K562 (cell line): ENCODE measurements around the gene GALNT13. TPM values are rescaled to one million over a fixed set of nuclear protein-coding genes. Genes with fewer than 3 reads are reported as not detected.

Experiments
- ATAC-seq: fragments of 200-7000 bp; cut with Tn5 transposase; 3 replicates; pipeline ENCODE4 v1.9.1; 2020; ENCODE audit warnings: moderate library complexity
- BruUV-seq: library from RNA; stranded (reverse); fragments of 400-500 nt; replicated peaks from 2 replicates; lab custom pipeline; 2021; lab: Mats Ljungman, UMichigan
- CTCF ChIA-PET: fragments of 300-600 bp; formaldehyde crosslinking; extraction: SDS; loops from one replicate; lab custom pipeline; 2021; ENCODE audit warnings: low intra/inter-chr PET ratio; lab: Yijun Ruan, JAX
- POLR2A ChIA-PET: fragments of 300-600, 350-650 bp; sonication (Branson Sonifier 250); formaldehyde crosslinking; extraction: SDS; loops from one replicate; lab custom pipeline; 2021; ENCODE audit warnings: antibody characterized with exemption, inconsistent platforms; lab: Yijun Ruan, JAX
- DNase-seq, 4 experiments: peaks; one replicate each; pipeline versions ENCODE4 v3.0.0 to v3.0.0-alpha.2; 2011 to 2018; ENCODE audit warnings: low spot score in 3 of 4, mixed read lengths in 3 of 4; ENCODE audit errors: extremely low read depth in 1 of 4
- FAIRE-seq: peaks from 2 replicates; lab custom pipeline; 2011; peaks lifted over from hg19 to GRCh38; lab: Jason Lieb, UNC
- H2AFZ ChIP-seq: 2 replicates; pipeline ENCODE4 v1.6.0; 2011; ENCODE audit warnings: low read depth, low read length, control low read depth, inconsistent platforms
- H3K27ac ChIP-seq: fragments of 200-600 bp; 3 replicates; pipeline ENCODE4 v1.8.0; 2011; ENCODE audit warnings: low read depth, mild to moderate bottlenecking, control low read depth, inconsistent platforms, low read length, moderate library complexity, mixed read lengths; ENCODE audit errors: extremely low read depth
- H3K27me3 ChIP-seq, 2 experiments: fragments of 300-600 bp in 1 of 2; 2 replicates in 1 of 2; 3 replicates in 1 of 2; pipeline versions ENCODE4 v1.6.0 to v1.8.0; 2011; ENCODE audit warnings: inconsistent platforms in 2 of 2, low read length in 2 of 2, mild to moderate bottlenecking in 1 of 2, mixed read lengths in 1 of 2, moderate library complexity in 1 of 2; ENCODE audit not compliant: control insufficient read depth in 2 of 2, insufficient read depth in 2 of 2
- H3K36me3 ChIP-seq: fragments of 300-600 bp; 3 replicates; pipeline ENCODE4 v1.8.0; 2011; ENCODE audit warnings: mild to moderate bottlenecking, low read length, inconsistent platforms; ENCODE audit not compliant: control insufficient read depth, insufficient read depth
- H3K4me1 ChIP-seq, 2 experiments: fragments of 200-600 bp in 1 of 2; replicated peaks in 1 of 2; 2 replicates in 1 of 2; 3 replicates in 1 of 2; pipeline versions ENCODE4 v1.5.1 to v1.8.0; 2011; ENCODE audit warnings: inconsistent platforms in 2 of 2, low read length in 2 of 2, mild to moderate bottlenecking in 1 of 2, mixed read lengths in 1 of 2, moderate library complexity in 1 of 2; ENCODE audit not compliant: control insufficient read depth in 2 of 2, insufficient read depth in 2 of 2
- H3K4me2 ChIP-seq: 2 replicates; pipeline ENCODE4 v1.6.1; 2011; ENCODE audit warnings: low read length, control low read depth, inconsistent platforms, mixed read lengths; ENCODE audit not compliant: insufficient read depth
- H3K4me3 ChIP-seq: fragments of 200-600 bp; sonication (generic), shearing (Covaris generic); 2 replicates; pipeline ENCODE4 v1.5.1; 2016; ENCODE audit warnings: control low read depth, inconsistent platforms
- H3K79me2 ChIP-seq: fragments of 200-600 bp; 3 replicates; pipeline ENCODE4 v1.8.0; 2011; ENCODE audit warnings: low read length, inconsistent platforms; ENCODE audit not compliant: control insufficient read depth, insufficient read depth
- H3K9ac ChIP-seq, 2 experiments: 2 replicates each; pipeline versions ENCODE4 v1.6.0 to v1.6.1; 2011; ENCODE audit warnings: low read depth in 2 of 2, low read length in 2 of 2, control low read depth in 1 of 2, inconsistent platforms in 1 of 2, mild to moderate bottlenecking in 1 of 2, mixed read lengths in 1 of 2; ENCODE audit not compliant: insufficient read depth in 1 of 2
- H3K9me1 ChIP-seq: one replicate; pipeline ENCODE4 v1.6.0; 2011; ENCODE audit warnings: inconsistent platforms, mild to moderate bottlenecking, low read length, moderate library complexity; ENCODE audit not compliant: control insufficient read depth, insufficient read depth
- H3K9me3 ChIP-seq: replicated peaks from 2 replicates; pipeline ENCODE4 v1.5.1; 2011; ENCODE audit warnings: low read depth, low read length, inconsistent platforms; ENCODE audit not compliant: control insufficient read depth, insufficient read depth
- H4K20me1 ChIP-seq: replicated peaks from 2 replicates; pipeline ENCODE4 v1.6.1; 2011; ENCODE audit warnings: low read length, inconsistent platforms, mixed read lengths; ENCODE audit not compliant: control insufficient read depth, insufficient read depth
- ATF1 ChIP-seq, 2 experiments: fragments of 450-650 bp in 1 of 2; IDR thresholded peaks; 2 replicates each; pipeline ENCODE4 v1.6.1; 2016; ENCODE audit warnings: missing compliant biosample characterization in 1 of 2, missing genetic modification characterization in 1 of 2
- CEBPB ChIP-seq: fragments of 450-650 bp; IDR thresholded peaks from 2 replicates; pipeline ENCODE4 v1.6.1; 2016; ENCODE audit warnings: missing genetic modification characterization, missing compliant biosample characterization
- CEBPG ChIP-seq, 3 experiments: fragments of 200-800 bp in 1 of 3; sonication (Bioruptor generic) in 1 of 3; sonication (generic) in 1 of 3; formaldehyde crosslinking in 1 of 3; IDR thresholded peaks in 2 of 3; conservative IDR thresholded peaks in 1 of 3; 2 replicates each; pipeline versions ENCODE4 v1.6.1 to v1.8.0; 2016 to 2022; ENCODE audit warnings: missing compliant biosample characterization in 2 of 3, missing genetic modification characterization in 2 of 3, mild to moderate bottlenecking in 1 of 3, missing genetic modification reagents in 1 of 3
- HDAC1 ChIP-seq, 2 experiments: fragments of 450-650 bp; IDR thresholded peaks; 2 replicates each; pipeline ENCODE4 v1.6.1; 2016 to 2017; ENCODE audit warnings: inconsistent platforms in 1 of 2, mild to moderate bottlenecking in 1 of 2, moderate library complexity in 1 of 2
- HMG20B ChIP-seq: fragments of 250-450 bp; sonication (Bioruptor Pico); IDR thresholded peaks from 2 replicates; pipeline ENCODE4 v1.5.0; 2021; ENCODE audit warnings: mild to moderate bottlenecking
- MXI1 ChIP-seq: IDR thresholded peaks from 2 replicates; pipeline ENCODE4 v1.6.1; 2011; ENCODE audit warnings: low read depth, mild to moderate bottlenecking, improper control_type of control experiment, low read length
- WGBS: fragments of 100-300 bp; shearing (Covaris generic); methylation state at CpG from one replicate; pipeline ENCODE4 v1.1.6; 2016; ENCODE audit warnings: low coverage, mixed read lengths; ENCODE audit not compliant: insufficient coverage; ENCODE audit errors: missing lambda C conversion rate; 5-methylcytosine and 5-hydroxymethylcytosine counted together
- in situ Hi-C: fragments of 300-500 bp; cut with MboI; formaldehyde crosslinking; loops from 4 replicates; pipeline ENCODE4 v1.15.0; 2018; ENCODE audit warnings: inconsistent platforms, mixed read lengths
- intact Hi-C: fragments of 100-400 bp; cut with micrococcal nuclease; formaldehyde crosslinking; loops from 2 replicates; pipeline ENCODE4 v1.14.2; 2022
- polyA plus RNA-seq, 8 experiments: library from polyadenylated mRNA; depleted of rRNA in 4 of 8; stranded (reverse) in 5 of 8; unstranded in 3 of 8; fragments of >200 nt; fragmentation: Nextera tagmentation in 2 of 8; fragmentation: Illumina TruSeq in 1 of 8; extraction: Ambion mirVana in 2 of 8; extraction: Trizol in 1 of 8; gene quantifications; 2 replicates each; pipeline versions ENCODE4 v1.2.1 to v1.2.3, GENCODE V29; 2011 to 2014; ENCODE audit warnings: inconsistent platforms in 1 of 8, missing spikeins in 1 of 8
- total RNA-seq, 7 experiments: library from RNA; depleted of rRNA in 6 of 7; stranded (reverse); fragments of >200 nt in 6 of 7; fragmentation: Illumina TruSeq in 2 of 7; extraction: Trizol in 2 of 7; gene quantifications; 2 replicates each; pipeline versions ENCODE4 v1.2.1 to v1.2.3, GENCODE V29; 2011 to 2021; ENCODE audit warnings: low replicate concordance in 1 of 7

The GALNT13 gene
- total and polyA plus RNA-seq, 9 of the 15 experiments (the other 6 are each of a cell fraction or from before 2014, with no cell fraction given) = not detected

- Histone ChIP-seq H3K4me2 (no peak overlapping the region), H3K4me1 (no peaks in the 10 kb centered on the region), H3K36me3 (no peaks in the 10 kb centered on the region), H2AFZ (no peak overlapping the region), H4K20me1 (no peaks in the 10 kb centered on the region), H3K27me3 (no peaks in the 10 kb centered on the region), H3K9me1 (no peaks in the 10 kb centered on the region), H3K27ac (no peak overlapping the region), H3K9ac (no peak overlapping the region), H3K79me2 (no peaks in the 10 kb centered on the region), H3K9me3 (no peaks in the 10 kb centered on the region; the same call in 1 of the 2 replicates), H3K4me3 (no peak overlapping the region)
- ATAC-seq = no peak
- no peak for FAIRE-seq
- CTCF ChIA-PET = no interaction called here
- DNase-seq = no peak
- POLR2A ChIA-PET = no interaction called here
- TF ChIP-seq ATF1 (CRISPR knock-in tag; IDR thresholded peaks at IDR 0.05) (no peak), ATF1 (tag; IDR thresholded peaks at IDR 0.05) (no peak), HDAC1 (IDR thresholded peaks at IDR 0.05) (no peak), CEBPG (CRISPR knock-in tag; IDR thresholded peaks at IDR 0.05) (no peak), CEBPG (tag; conservative IDR thresholded peaks at IDR 0.05 in 1 of 2, IDR thresholded peaks at IDR 0.05 in 1 of 2) (peak in 1 of 2 experiments; percentile 61; a peak in 2 of 4 replicates), CEBPB (tag) (peak; percentile 40), HMG20B (no peak)
- in situ Hi-C loops (no loop called here), intact Hi-C loops (no loop called here)
- WGBS = 6% methylated on average over 1 of the region's 1 CpG
- BruUV-seq = no TSS peak
Observed at GRCh38 chr2:154490530-154490929, 618.8 kb downstream of the GALNT13 start.

- no peak for FAIRE-seq
Observed at GRCh38 chr2:154495455-154495868, 623.7 kb downstream of the GALNT13 start.

More at GRCh38 chr2:154495455-154495868, 623.7 kb downstream of the GALNT13 start:
- DNase-seq (no peak), ATAC-seq (no peak)
- H3K9me3 ChIP-seq = no peaks in the 10 kb centered on the region; the same call in 1 of the 2 replicates
- H3K27ac ChIP-seq = no peak overlapping the region
- no peak overlapping the region for H3K9ac ChIP-seq
- no peaks in the 10 kb centered on the region for H3K79me2 ChIP-seq
- H3K9me1 ChIP-seq = no peaks in the 10 kb centered on the region
- intact Hi-C loops = no loop called here
- no peaks in the 10 kb centered on the region for H3K27me3 ChIP-seq
- H3K4me2 ChIP-seq = no peak overlapping the region
- H2AFZ ChIP-seq = no peak overlapping the region
- in situ Hi-C loops = no loop called here
- H3K4me3 ChIP-seq = no peak overlapping the region
- no TSS peak for BruUV-seq
- 0% methylated on average over 4 of the region's 4 CpGs for WGBS
- H3K4me1 ChIP-seq = no peaks in the 10 kb centered on the region
- ChIA-PET CTCF (no interaction called here), POLR2A (no interaction called here)
- TF ChIP-seq CEBPG (CRISPR knock-in tag; IDR thresholded peaks at IDR 0.05) (no peak), CEBPG (tag; conservative IDR thresholded peaks at IDR 0.05 in 1 of 2, IDR thresholded peaks at IDR 0.05 in 1 of 2) (0 out of 4 replicates have a peak, but pooled peaks of 1 of the 2 experiments have one; percentile 34), MXI1 (no peak)
- no peaks in the 10 kb centered on the region for H3K36me3 ChIP-seq
- no peaks in the 10 kb centered on the region for H4K20me1 ChIP-seq
